Stimulated activated memory B cell treated with anti-CD40 and anti-IgM and Interleukin-4, amounts not matched to agents 10 μg/mL and 1 μg/mL and 100 μg/mL, for 72 hours (primary cell): ENCODE results near the gene CCDC127.
A peak's percentile ranks its signal among the peaks of the same experiment; 100 is the strongest.

Experiments used
- ATAC-seq: fragments of 150-1000 bp; cut with Tn5 transposase; 2 replicates; pipeline ENCODE4 v1.10.0; 2021
- H3K27ac Mint-ChIP-seq: one replicate; pipeline ENCODE4 v1.8.0; 2022; ENCODE audit warnings: mild to moderate bottlenecking, mixed read lengths
- H3K27me3 Mint-ChIP-seq: one replicate; pipeline ENCODE4 v1.8.0; 2022; ENCODE audit warnings: mixed read lengths
- H3K36me3 Mint-ChIP-seq: one replicate; pipeline ENCODE4 v1.8.0; 2022; ENCODE audit warnings: mixed read lengths
- H3K4me1 Mint-ChIP-seq: one replicate; pipeline ENCODE4 v1.8.0; 2022; ENCODE audit warnings: mixed read lengths
- H3K4me3 Mint-ChIP-seq: one replicate; pipeline ENCODE4 v1.8.0; 2022; ENCODE audit warnings: mild to moderate bottlenecking, moderate library complexity, mixed read lengths
- H3K9me3 Mint-ChIP-seq: one replicate; pipeline ENCODE4 v1.8.0; 2022; ENCODE audit warnings: mixed read lengths

The CCDC127 gene

DNA sequence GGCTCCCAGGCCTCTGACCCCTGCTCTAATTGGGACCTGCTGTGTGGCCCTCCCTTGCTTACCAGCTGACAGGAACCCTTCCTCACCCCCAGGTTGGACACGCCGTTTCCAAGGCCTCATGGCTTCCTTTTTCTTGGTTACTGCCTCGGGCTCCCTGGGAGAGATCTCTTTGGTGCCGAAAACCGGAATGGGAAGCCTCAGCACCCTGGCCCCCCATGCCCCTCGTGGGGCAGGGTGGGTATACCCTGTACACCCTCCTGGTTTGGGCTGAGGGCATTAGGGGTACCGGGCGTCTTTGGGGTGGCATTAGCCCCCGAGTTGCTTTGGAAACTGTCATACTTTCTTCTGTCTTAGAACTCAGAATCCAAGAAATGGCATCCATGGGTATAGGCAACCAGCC is 36.8 kb downstream of the CCDC127 start:
- Mint-ChIP-seq H3K4me1 (no peaks in the 10 kb centered on the region), H3K27me3 (peaks cover 42% of the 10 kb centered on the region), H3K36me3 (no peaks in the 10 kb centered on the region), H3K9me3 (no peaks in the 10 kb centered on the region), H3K4me3 (no peak overlapping the region), H3K27ac (no peak overlapping the region)
- ATAC-seq, result no peak

DNA sequence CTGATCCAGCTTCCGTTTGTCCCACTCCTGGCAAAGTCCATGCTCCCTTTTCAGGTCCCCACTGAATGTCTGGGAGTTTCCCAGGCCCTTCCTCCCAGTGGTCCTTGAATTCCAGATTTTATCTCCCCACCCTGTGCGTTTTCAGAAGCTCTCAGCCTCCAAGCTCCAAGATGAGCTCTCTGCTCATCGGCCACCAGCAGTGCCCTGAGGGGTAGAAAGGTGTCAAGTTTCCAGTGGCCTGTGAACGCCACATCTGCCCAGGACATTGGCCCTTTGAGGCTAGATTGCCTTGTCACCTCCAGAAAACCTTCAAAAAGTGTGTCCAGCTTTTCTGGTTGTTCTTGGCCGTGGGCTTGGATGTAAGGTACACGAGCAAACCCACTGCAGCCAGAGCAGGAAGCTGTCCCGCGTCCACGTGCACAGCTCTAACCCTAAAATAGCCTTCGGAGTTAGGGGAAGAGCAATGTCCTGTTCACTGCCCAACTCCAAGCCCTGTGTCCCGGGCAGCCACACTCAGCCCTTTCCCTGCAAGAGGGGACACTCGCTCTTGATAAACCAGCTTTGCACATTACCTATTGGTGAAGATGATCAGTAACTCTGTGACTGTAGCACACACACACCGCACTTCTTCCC is 37.6 kb downstream of the CCDC127 start:
- Mint-ChIP-seq H3K36me3 (no peaks in the 10 kb centered on the region), H3K9me3 (no peaks in the 10 kb centered on the region)

GRCh38 chr5:179401-179800 is 38.6 kb downstream of the CCDC127 start:
- Mint-ChIP-seq H3K4me1 (no peaks in the 10 kb centered on the region), H3K36me3 (no peaks in the 10 kb centered on the region), H3K9me3 (no peaks in the 10 kb centered on the region), H3K27ac (no peak overlapping the region), H3K4me3 (no peak overlapping the region), H3K27me3 (peaks cover 53% of the 10 kb centered on the region)
- peak; percentile 14 for ATAC-seq

More for the DNA sequence above, 37.6 kb downstream of the CCDC127 start:
- H3K27ac Mint-ChIP-seq, result no peak overlapping the region
- no peaks in the 10 kb centered on the region for H3K4me1 Mint-ChIP-seq
- no peak overlapping the region for H3K4me3 Mint-ChIP-seq
- peaks cover 44% of the 10 kb centered on the region for H3K27me3 Mint-ChIP-seq
- no peak for ATAC-seq

DNA sequence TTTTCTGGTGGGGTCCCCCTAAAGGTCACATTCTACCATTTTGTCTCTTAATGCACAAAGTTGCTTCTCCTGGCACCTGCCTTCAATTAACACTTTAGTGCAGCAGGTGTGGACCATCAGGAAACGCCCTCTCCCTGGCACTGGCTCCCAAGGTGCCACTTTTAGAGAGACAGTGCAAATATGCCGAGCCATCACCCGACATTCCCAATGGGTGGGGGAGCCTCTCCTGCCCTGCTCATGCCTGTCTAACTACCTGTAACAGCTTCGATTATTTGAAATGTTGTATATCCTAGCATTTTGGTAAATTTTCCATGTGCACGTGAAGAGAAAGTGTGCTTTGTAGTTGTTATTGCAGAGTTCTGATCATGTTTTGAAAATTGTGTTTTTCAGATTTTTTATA is 39.8 kb downstream of the CCDC127 start:
- Mint-ChIP-seq H3K27ac (no peak overlapping the region), H3K4me3 (no peak overlapping the region), H3K27me3 (peaks cover 64% of the 10 kb centered on the region), H3K4me1 (no peaks in the 10 kb centered on the region), H3K36me3 (no peaks in the 10 kb centered on the region), H3K9me3 (no peaks in the 10 kb centered on the region)
- ATAC-seq, result no peak

- H3K36me3 Mint-ChIP-seq, result no peaks in the 10 kb centered on the region
- no peak overlapping the region for H3K27ac Mint-ChIP-seq
- H3K4me1 Mint-ChIP-seq, result no peaks in the 10 kb centered on the region
- H3K4me3 Mint-ChIP-seq, result no peak overlapping the region
- no peaks in the 10 kb centered on the region for H3K9me3 Mint-ChIP-seq
- no peak for ATAC-seq
- H3K27me3 Mint-ChIP-seq, result peaks cover 57% of the 10 kb centered on the region
These were observed 41.6 kb downstream of the CCDC127 start for GRCh38 chr5:176296-176823.

- Mint-ChIP-seq H3K36me3 (no peaks in the 10 kb centered on the region), H3K4me3 (no peak overlapping the region), H3K27me3 (peaks cover 43% of the 10 kb centered on the region), H3K27ac (no peak overlapping the region), H3K4me1 (no peaks in the 10 kb centered on the region), H3K9me3 (no peaks in the 10 kb centered on the region)
- ATAC-seq, result no peak
These were observed 43.0 kb downstream of the CCDC127 start for GRCh38 chr5:174876-175465.

- Mint-ChIP-seq H3K27me3 (peaks cover 36% of the 10 kb centered on the region), H3K9me3 (no peaks in the 10 kb centered on the region), H3K4me1 (no peaks in the 10 kb centered on the region), H3K4me3 (no peak overlapping the region), H3K27ac (no peak overlapping the region), H3K36me3 (no peaks in the 10 kb centered on the region)
- ATAC-seq, result no peak
These were observed 43.7 kb downstream of the CCDC127 start for GRCh38 chr5:174291-174600.

GRCh38 chr5:173392-174290 is 44.3 kb downstream of the CCDC127 start:
- Mint-ChIP-seq H3K4me3 (no peak overlapping the region), H3K9me3 (no peaks in the 10 kb centered on the region), H3K27me3 (peaks cover 30% of the 10 kb centered on the region), H3K4me1 (no peaks in the 10 kb centered on the region), H3K27ac (no peak overlapping the region), H3K36me3 (no peaks in the 10 kb centered on the region)
- ATAC-seq, result no peak

- Mint-ChIP-seq H3K4me3 (no peak overlapping the region), H3K27ac (no peak overlapping the region), H3K36me3 (no peaks in the 10 kb centered on the region)
These were observed 45.1 kb downstream of the CCDC127 start for GRCh38 chr5:172841-173251.

GRCh38 chr5:172421-172820 is 45.5 kb downstream of the CCDC127 start:
- ATAC-seq, result no peak
- peaks cover 30% of the 10 kb centered on the region for H3K27me3 Mint-ChIP-seq
- no peak overlapping the region for H3K4me3 Mint-ChIP-seq
- no peaks in the 10 kb centered on the region for H3K36me3 Mint-ChIP-seq
- H3K4me1 Mint-ChIP-seq, result no peaks in the 10 kb centered on the region
- H3K27ac Mint-ChIP-seq, result no peak overlapping the region
- H3K9me3 Mint-ChIP-seq, result no peaks in the 10 kb centered on the region

More at GRCh38 chr5:172841-173251, 45.1 kb downstream of the CCDC127 start:
- no peaks in the 10 kb centered on the region for H3K4me1 Mint-ChIP-seq
- ATAC-seq, result no peak
- no peaks in the 10 kb centered on the region for H3K9me3 Mint-ChIP-seq
- H3K27me3 Mint-ChIP-seq, result peaks cover 30% of the 10 kb centered on the region

DNA sequence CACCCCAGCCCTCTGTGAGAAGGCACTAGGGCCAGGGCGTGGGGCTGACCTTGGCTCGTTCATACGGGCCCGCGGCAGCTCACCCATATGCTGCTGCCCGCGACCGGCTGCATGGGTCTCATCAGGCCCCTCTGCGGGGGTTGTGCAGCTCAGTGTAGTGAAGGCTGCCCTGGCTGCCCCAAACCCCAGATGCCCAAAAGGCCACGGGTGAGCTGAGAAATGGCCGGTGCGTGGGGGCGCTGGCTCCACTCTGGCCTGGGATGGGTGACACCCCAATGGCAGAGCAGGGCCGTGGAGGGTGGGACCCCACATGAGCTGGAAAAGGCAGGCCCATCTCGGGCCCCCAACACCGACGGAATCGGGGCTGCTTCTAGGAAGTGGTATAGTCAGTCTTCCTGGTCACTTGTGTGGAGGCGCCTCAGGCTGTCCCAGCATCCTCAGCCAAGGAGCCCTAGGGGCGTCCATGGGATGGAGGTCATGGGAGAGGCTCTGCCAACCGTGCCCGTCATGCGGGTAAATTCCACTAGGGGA is 46.1 kb downstream of the CCDC127 start:
- Mint-ChIP-seq H3K27ac (no peak overlapping the region), H3K4me1 (no peaks in the 10 kb centered on the region), H3K4me3 (no peak overlapping the region), H3K27me3 (peaks cover 30% of the 10 kb centered on the region), H3K36me3 (no peaks in the 10 kb centered on the region), H3K9me3 (no peaks in the 10 kb centered on the region)
- ATAC-seq, result no peak

DNA sequence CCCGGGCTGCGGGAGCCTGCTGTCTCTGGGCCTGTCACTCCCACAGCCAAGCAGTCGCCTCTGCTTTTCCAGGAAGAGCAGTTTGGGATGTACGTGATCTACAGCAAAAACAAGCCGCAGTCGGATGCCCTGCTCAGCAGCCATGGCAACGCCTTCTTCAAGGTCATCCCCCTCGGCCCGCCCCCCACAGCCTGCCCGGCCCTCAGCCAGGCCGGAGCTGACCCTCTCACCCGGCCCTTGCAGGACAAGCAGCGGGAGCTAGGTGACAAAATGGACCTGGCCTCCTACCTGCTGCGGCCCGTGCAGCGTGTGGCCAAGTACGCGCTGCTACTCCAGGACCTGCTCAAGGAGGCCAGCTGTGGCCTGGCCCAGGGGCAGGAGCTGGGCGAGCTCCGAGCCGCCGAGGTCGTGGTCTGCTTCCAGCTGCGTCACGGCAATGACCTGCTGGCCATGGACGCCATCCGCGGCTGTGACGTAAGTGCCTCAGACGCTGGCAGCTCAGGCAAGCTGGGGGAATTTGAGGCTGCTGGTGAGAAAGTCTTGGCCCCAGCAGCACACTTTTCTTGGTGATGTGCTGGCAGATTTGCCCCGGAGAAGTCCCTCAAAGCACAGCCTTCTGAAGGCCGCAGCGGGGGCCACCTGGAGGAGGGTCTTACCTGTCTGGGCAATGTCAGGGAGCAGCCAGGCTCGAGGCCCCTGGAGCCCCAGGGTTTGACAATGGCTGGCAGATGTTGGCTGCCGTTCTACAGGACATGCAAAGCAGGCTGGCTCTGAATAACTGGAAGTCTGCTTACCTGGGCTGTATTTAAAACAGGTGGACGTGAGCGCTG is 46.8 kb downstream of the CCDC127 start:
- H3K27ac Mint-ChIP-seq, result no peak overlapping the region
- peaks cover 30% of the 10 kb centered on the region for H3K27me3 Mint-ChIP-seq
- H3K36me3 Mint-ChIP-seq, result no peaks in the 10 kb centered on the region
- H3K9me3 Mint-ChIP-seq, result no peaks in the 10 kb centered on the region
- ATAC-seq, result no peak
- H3K4me1 Mint-ChIP-seq, result no peaks in the 10 kb centered on the region
- H3K4me3 Mint-ChIP-seq, result no peak overlapping the region

DNA sequence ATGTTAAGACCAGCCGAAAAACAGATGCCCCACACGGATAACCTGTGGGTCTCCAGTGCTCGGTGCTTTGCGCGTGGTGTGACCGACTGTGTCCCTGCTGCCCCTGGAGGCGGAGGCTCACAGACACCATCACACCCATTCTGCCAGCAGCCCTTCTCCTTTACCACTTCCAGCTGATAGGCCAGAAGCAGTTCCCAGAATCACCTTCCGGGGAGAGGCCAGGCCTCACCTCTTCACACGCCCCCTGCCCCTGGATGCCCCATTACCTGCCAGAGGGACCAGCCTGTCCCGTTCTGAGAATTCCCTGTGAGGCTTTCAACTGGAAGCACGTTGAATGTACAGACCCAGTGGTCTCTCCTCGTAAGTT is 48.2 kb downstream of the CCDC127 start:
- no peaks in the 10 kb centered on the region for H3K36me3 Mint-ChIP-seq
- H3K27me3 Mint-ChIP-seq, result peaks cover 22% of the 10 kb centered on the region
- no peak overlapping the region for H3K27ac Mint-ChIP-seq
- no peak for ATAC-seq
- no peak overlapping the region for H3K4me3 Mint-ChIP-seq
- H3K4me1 Mint-ChIP-seq, result no peaks in the 10 kb centered on the region
- no peaks in the 10 kb centered on the region for H3K9me3 Mint-ChIP-seq

DNA sequence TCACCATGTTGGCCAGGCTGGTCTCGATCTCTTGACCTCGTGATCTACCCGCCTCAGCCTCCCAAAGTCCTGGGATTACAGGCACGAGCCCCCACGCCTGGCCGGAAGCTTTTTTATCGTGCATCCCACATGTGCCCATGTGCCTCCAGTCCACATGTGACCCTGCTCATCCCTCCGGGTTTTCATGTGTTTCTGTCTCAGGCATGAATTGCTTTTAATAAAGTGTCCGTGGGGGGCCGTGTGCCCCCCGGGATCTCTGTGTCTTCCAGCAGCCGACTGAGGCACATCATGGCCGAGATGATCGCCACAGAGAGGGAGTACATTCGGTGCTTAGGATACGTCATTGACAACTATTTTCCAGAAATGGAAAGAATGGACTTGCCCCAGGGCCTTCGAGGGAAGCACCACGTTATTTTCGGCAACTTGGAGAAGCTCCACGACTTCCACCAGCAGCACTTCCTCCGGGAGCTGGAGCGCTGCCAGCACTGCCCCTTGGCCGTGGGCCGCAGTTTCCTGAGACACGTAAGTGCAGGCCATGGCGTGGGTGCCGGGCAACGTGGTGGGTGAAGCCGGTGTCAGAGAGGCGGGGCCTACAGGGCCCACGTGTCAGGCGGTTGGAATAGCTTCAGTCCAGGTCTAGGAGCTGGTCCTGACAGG is 48.8 kb downstream of the CCDC127 start:
- ATAC-seq, result no peak
- no peaks in the 10 kb centered on the region for H3K36me3 Mint-ChIP-seq
- no peak overlapping the region for H3K4me3 Mint-ChIP-seq
- H3K27ac Mint-ChIP-seq, result no peak overlapping the region
- peaks cover 19% of the 10 kb centered on the region for H3K27me3 Mint-ChIP-seq
- no peaks in the 10 kb centered on the region for H3K9me3 Mint-ChIP-seq
- no peaks in the 10 kb centered on the region for H3K4me1 Mint-ChIP-seq
